ENCODE results near the gene ZNF853. TPM values are rescaled to one million over a fixed set of nuclear protein-coding genes. Genes with fewer than 3 reads are reported as not detected.

The ZNF853 gene
- total and polyA plus RNA-seq, 10 of the 15 experiments (the other 5 are each of a cell fraction or from before 2014, with no cell fraction given): 0.04 to 0.26 (median 0.05) TPM; not detected in 4

- H3K9me3 ChIP-seq (replicated peaks; ENCODE audit: control insufficient read depth, insufficient read depth, low read length): peaks cover 13% of the 10 kb centered on the region; the same call in 2 of the 3 replicates
- no peak for TF ChIP-seq SUPT20H (IDR thresholded peaks at IDR 0.05; ENCODE audit: borderline replicate concordance, control insufficient read depth, low read depth, low read length)
- TF ChIP-seq POLR2A (IDR thresholded peaks at IDR 0.05; ENCODE audit: low read depth, low read length): 0 out of 2 replicates have a peak, but pooled peaks have one; percentile 8
- no peak overlapping the region for H3K27ac ChIP-seq (ENCODE audit: control insufficient read depth, insufficient read depth)
- H2AFZ ChIP-seq (ENCODE audit: control insufficient read depth, low read depth, low read length): no peak overlapping the region
- H3K36me3 ChIP-seq (ENCODE audit: control insufficient read depth in 2 of 2, insufficient read depth in 2 of 2, low read length in 1 of 2): peaks cover 13 to 39% of the 10 kb centered on the region in 2 experiments
- SMC1A ChIA-PET (ENCODE audit: uncharacterized antibody, unreplicated experiment): no interaction called here
- H3K4me1 ChIP-seq (ENCODE audit: control insufficient read depth, insufficient read depth, low read length): no peaks in the 10 kb centered on the region
- ATAC-seq (no peak), DNase-seq (ENCODE audit: low read depth, low spot score) (no peak), FAIRE-seq (no peak)
- no TSS peak for BruUV-seq (replicated peaks)
- H3K27me3 ChIP-seq (replicated peaks in 1 of 2; ENCODE audit: control insufficient read depth in 2 of 2, insufficient read depth in 2 of 2, low read length in 1 of 2): no peaks in the 10 kb centered on the region
- in situ Hi-C loops (cut with MboI) (no loop called here), intact Hi-C loops (cut with micrococcal nuclease; ENCODE audit: unreplicated experiment) (no loop called here)
- H4K20me1 ChIP-seq (ENCODE audit: control insufficient read depth, insufficient read depth): no peaks in the 10 kb centered on the region
- H3K79me2 ChIP-seq (ENCODE audit: control insufficient read depth, insufficient read depth, low read length): no peaks in the 10 kb centered on the region
- H3K9ac ChIP-seq (ENCODE audit: control insufficient read depth, insufficient read depth, low read length): no peak overlapping the region
- H3K4me2 ChIP-seq (ENCODE audit: control insufficient read depth, insufficient read depth): no peak overlapping the region
- 98% methylated on average over 32 of the region's 32 CpGs for WGBS (ENCODE audit: insufficient coverage, insufficient replicate concordance, low lambda C conversion rate, missing lambda C conversion rate)
- H3K4me3 ChIP-seq: no peak overlapping the region
- RAD21 ChIA-PET (ENCODE audit: unreplicated experiment): no interaction called here
- CTCF ChIA-PET: no interaction called here
- POLR2A ChIA-PET: no interaction called here
Measured at GRCh38 chr7:6651851-6652445, 36.5 kb downstream of the ZNF853 start.

GRCh38 chr7:6652446-6653011 lies 37.1 kb downstream of the ZNF853 start:
- ChIA-PET CTCF (no interaction called here), SMC1A (ENCODE audit: uncharacterized antibody, unreplicated experiment) (no interaction called here)
- TF ChIP-seq STAT3 (IDR thresholded peaks at IDR 0.05; ENCODE audit: low read depth, low read length) (no peak), GATAD2B (conservative IDR thresholded peaks at IDR 0.05; ENCODE audit: low read depth) (no peak), ATF2 (IDR thresholded peaks at IDR 0.05; ENCODE audit: low read length) (no peak), ATF3 (IDR thresholded peaks at IDR 0.05; ENCODE audit: borderline replicate concordance, extremely low read depth, low read depth, low read length) (no peak), NR2C1 (IDR thresholded peaks at IDR 0.05) (no peak), PAX5 (IDR thresholded peaks at IDR 0.05; ENCODE audit: borderline replicate concordance, low read depth, low read length) (peak; percentile 79; the same call in 1 of the 2 replicates), MAX (IDR thresholded peaks at IDR 0.05; ENCODE audit: low read depth, low read length) (no peak), BHLHE40 (IDR thresholded peaks at IDR 0.05; ENCODE audit: borderline replicate concordance in 1 of 2, low read depth in 2 of 2, low read length in 1 of 2) (no peak), NFXL1 (IDR thresholded peaks at IDR 0.05; ENCODE audit: borderline replicate concordance) (no peak), ZNF622 (IDR thresholded peaks at IDR 0.05) (no peak), SREBF2 (IDR thresholded peaks at IDR 0.05; ENCODE audit: low read length) (no peak), RELB (IDR thresholded peaks at IDR 0.05; ENCODE audit: low read depth) (no peak)

More at GRCh38 chr7:6652446-6653011, 37.1 kb downstream of the ZNF853 start:
- DNase-seq (ENCODE audit: low read depth, low spot score) (no peak), ATAC-seq (no peak), FAIRE-seq (no peak)
- Histone ChIP-seq H2AFZ (ENCODE audit: control insufficient read depth, low read depth, low read length) (no peak overlapping the region), H3K4me1 (ENCODE audit: control insufficient read depth, insufficient read depth, low read length) (no peaks in the 10 kb centered on the region), H3K27me3 (replicated peaks in 1 of 2; ENCODE audit: control insufficient read depth in 2 of 2, insufficient read depth in 2 of 2, low read length in 1 of 2) (no peaks in the 10 kb centered on the region), H3K4me3 (no peak overlapping the region), H3K9me3 (replicated peaks; ENCODE audit: control insufficient read depth, insufficient read depth, low read length) (peaks cover 13% of the 10 kb centered on the region; the same call in 2 of the 3 replicates), H3K4me2 (ENCODE audit: control insufficient read depth, insufficient read depth) (no peak overlapping the region), H3K79me2 (ENCODE audit: control insufficient read depth, insufficient read depth, low read length) (no peaks in the 10 kb centered on the region), H3K36me3 (ENCODE audit: control insufficient read depth in 2 of 2, insufficient read depth in 2 of 2, low read length in 1 of 2) (peaks cover 13 to 37% of the 10 kb centered on the region in 2 experiments), H3K27ac (ENCODE audit: control insufficient read depth, insufficient read depth) (no peak overlapping the region), H4K20me1 (ENCODE audit: control insufficient read depth, insufficient read depth) (no peaks in the 10 kb centered on the region), H3K9ac (ENCODE audit: control insufficient read depth, insufficient read depth, low read length) (no peak overlapping the region)
- no TSS peak for BruUV-seq (replicated peaks)
- 98% methylated on average over 55 of the region's 75 CpGs for WGBS (ENCODE audit: insufficient coverage, insufficient replicate concordance, low lambda C conversion rate, missing lambda C conversion rate)
- in situ Hi-C loops (cut with MboI) (no loop called here), intact Hi-C loops (cut with micrococcal nuclease; ENCODE audit: unreplicated experiment) (no loop called here)
- POLR2A ChIA-PET: no interaction called here
- RAD21 ChIA-PET (ENCODE audit: unreplicated experiment): no interaction called here
